NCI-H510A treated with DMSO at 0.1 percent for 48 hours (cell line): Measurements from ENCODE around the gene MARS2.
A peak's percentile ranks its signal among the peaks of the same experiment; 100 is the strongest.
"Not testable (repeated sequence)": the region's sequence is repeated elsewhere in the genome, so short reads cannot be mapped to it uniquely, and the experiment has no call there.

Experiments used
- DNase-seq: peaks from one replicate; lab custom pipeline; 2025; lab: John Stamatoyannopoulos, UW

MARS2 gene

GRCh38 chr2:197705121-197705911 lies at the start of gene MARS2:
MARS2 (plus strand) TSS chr2:197705369; CDS start chr2:197705406, 37 bp downstream.
- DNase-seq: peak; percentile 91

GRCh38 chr2:197657562-197657961 lies 47.6 kb upstream of the MARS2 start:
- DNase-seq: no peak

- no peak for DNase-seq
Observed at GRCh38 chr2:197661626-197662025, 43.5 kb upstream of the MARS2 start.

- DNase-seq: no peak
Observed at GRCh38 chr2:197666277-197666676, 38.9 kb upstream of the MARS2 start.

- no peak for DNase-seq
Observed at GRCh38 chr2:197668296-197668695, 36.9 kb upstream of the MARS2 start.

GRCh38 chr2:197669077-197669476 lies 36.1 kb upstream of the MARS2 start:
- no peak for DNase-seq

- no peak for DNase-seq
Observed at GRCh38 chr2:197672371-197672893, 32.7 kb upstream of the MARS2 start.

- DNase-seq: no peak
Observed at GRCh38 chr2:197673106-197673505, 32.1 kb upstream of the MARS2 start.

GRCh38 chr2:197673606-197674005 lies 31.6 kb upstream of the MARS2 start:
- no peak for DNase-seq

- DNase-seq: no peak
Observed at GRCh38 chr2:197674060-197674459, 31.1 kb upstream of the MARS2 start.

- DNase-seq: no peak
Observed at GRCh38 chr2:197674591-197674990, 30.6 kb upstream of the MARS2 start.

- no peak for DNase-seq
Observed at GRCh38 chr2:197675246-197675645, 29.9 kb upstream of the MARS2 start, which contains the start of gene RFTN2. RFTN2 (minus strand) TSS chr2:197675587; CDS start chr2:197675458, 129 bp downstream.

- DNase-seq: no peak
Observed at GRCh38 chr2:197675711-197676188, 29.4 kb upstream of the MARS2 start.

- DNase-seq: no peak
Observed at GRCh38 chr2:197677056-197677455, 28.1 kb upstream of the MARS2 start.

- no peak for DNase-seq
Observed at GRCh38 chr2:197677483-197677882, 27.7 kb upstream of the MARS2 start.

GRCh38 chr2:197695206-197695605 lies 10.0 kb upstream of the MARS2 start:
- DNase-seq: not testable (repeated sequence)

- not testable (repeated sequence) for DNase-seq
Observed at GRCh38 chr2:197695971-197696370, 9.2 kb upstream of the MARS2 start.

- not testable (repeated sequence) for DNase-seq
Observed at GRCh38 chr2:197696571-197696970, 8.6 kb upstream of the MARS2 start.

- not testable (repeated sequence) for DNase-seq
Observed at GRCh38 chr2:197699724-197700123, 5.4 kb upstream of the MARS2 start.

GRCh38 chr2:197700960-197701359 lies 4.2 kb upstream of the MARS2 start:
- no peak for DNase-seq

- peak; percentile 87 for DNase-seq
Observed at GRCh38 chr2:197704434-197705120, 592 bp upstream of the MARS2 start.

- DNase-seq: peak; percentile 10
Observed at GRCh38 chr2:197705912-197706838, 1.0 kb downstream of the MARS2 start.
